GM21576 (cell line): Measurements from ENCODE around the gene LDLRAD4.

ENCODE experiments used
- ATAC-seq: cut with Tn5 transposase; IDR thresholded peaks from one replicate; pipeline ENCODE4 v1.9.1; 2021; ENCODE audit warnings: mild to moderate bottlenecking, moderate library complexity; ENCODE audit not compliant: unreplicated experiment

The LDLRAD4 gene

DNA sequence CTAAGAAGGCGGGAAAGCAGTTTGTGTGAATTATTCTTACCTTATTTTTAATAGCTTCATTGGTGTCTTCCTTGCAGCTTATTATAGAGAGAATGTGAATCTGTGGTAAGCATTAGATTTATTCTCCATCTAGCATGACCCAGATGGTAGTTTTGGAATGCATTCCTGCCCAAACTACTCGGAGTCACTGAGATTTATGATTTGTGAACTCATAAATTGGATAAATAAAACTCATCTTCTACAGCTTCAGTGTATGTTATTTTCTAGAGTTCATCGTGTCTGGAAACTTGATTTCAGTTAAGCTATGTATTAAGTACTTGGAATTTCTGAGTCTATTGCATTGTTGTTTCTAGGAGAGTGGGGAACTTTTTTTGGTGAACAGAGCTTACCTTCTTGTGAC, 337.3 kb downstream of the LDLRAD4 start:
- no peak for ATAC-seq

GRCh38 chr18:13556502-13556901, 337.9 kb downstream of the LDLRAD4 start:
- ATAC-seq, result no peak

DNA sequence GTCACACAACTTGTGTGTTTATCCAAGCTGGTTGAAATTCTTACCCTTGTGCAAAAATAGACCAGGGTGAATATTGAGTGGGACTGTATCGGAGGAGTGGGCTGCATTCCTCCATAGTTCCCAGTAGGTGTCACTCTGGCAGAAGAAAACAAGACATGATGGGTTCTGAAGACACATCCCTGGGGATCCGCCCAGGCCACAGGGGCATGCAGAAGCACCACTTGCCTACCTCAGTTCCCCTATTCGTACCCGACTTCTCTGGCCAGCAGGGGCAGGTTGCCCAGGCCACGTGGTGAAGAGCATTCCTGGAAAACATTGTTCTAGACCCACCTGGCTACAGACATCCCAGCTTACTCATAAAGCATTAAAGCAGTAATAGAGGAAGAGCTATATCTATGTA, 339.6 kb downstream of the LDLRAD4 start:
- peak; percentile 52 for ATAC-seq

- no peak for ATAC-seq
These were observed 340.2 kb downstream of the LDLRAD4 start for GRCh38 chr18:13558790-13559189.

DNA sequence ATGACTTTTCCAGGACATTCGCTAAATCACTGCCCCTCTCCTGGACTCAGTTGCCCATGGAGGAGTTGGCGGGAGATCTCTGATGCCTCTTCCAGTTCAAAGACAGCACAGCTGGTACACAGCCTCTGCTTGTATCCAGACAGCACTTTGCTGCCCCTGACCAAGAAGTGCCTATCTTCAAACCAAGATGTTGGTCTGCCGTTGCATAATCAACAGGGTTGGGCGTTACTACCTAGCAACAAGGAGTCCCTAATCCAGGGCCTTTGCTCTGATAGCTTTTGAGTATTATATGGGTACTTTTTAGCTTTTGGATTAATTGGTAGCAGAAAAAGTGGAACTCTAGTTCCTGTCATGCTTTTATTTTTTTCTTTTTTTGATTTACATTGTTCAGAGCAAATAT, 341.2 kb downstream of the LDLRAD4 start:
- no peak for ATAC-seq

DNA sequence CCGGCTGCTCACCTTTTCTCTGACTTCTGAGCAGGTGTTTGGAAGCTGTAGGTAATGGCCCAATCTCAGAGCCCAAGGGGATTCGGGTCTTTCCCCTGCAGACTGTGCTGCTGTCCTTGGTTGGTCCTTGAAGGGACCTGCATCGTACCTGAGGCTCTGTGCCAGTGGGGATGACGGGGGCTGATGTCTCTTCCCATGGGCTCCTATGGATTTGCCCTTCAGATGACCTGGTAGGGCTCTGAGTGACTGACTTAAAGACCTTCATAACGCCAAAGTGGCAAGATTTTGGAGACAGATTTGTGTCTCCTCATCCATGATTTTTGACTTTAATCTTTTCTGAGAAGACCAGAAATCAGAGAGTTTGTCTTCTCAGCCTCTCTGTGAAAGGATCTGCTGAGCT, 341.7 kb downstream of the LDLRAD4 start:
- no peak for ATAC-seq

GRCh38 chr18:13562494-13563029, 344.0 kb downstream of the LDLRAD4 start:
- ATAC-seq, result peak; percentile 41

- no peak for ATAC-seq
These were observed 344.8 kb downstream of the LDLRAD4 start for GRCh38 chr18:13563390-13563805.

- ATAC-seq, result no peak
These were observed 346.0 kb downstream of the LDLRAD4 start for GRCh38 chr18:13564579-13564978.

GRCh38 chr18:13565228-13565627, 346.7 kb downstream of the LDLRAD4 start:
- ATAC-seq, result no peak

DNA sequence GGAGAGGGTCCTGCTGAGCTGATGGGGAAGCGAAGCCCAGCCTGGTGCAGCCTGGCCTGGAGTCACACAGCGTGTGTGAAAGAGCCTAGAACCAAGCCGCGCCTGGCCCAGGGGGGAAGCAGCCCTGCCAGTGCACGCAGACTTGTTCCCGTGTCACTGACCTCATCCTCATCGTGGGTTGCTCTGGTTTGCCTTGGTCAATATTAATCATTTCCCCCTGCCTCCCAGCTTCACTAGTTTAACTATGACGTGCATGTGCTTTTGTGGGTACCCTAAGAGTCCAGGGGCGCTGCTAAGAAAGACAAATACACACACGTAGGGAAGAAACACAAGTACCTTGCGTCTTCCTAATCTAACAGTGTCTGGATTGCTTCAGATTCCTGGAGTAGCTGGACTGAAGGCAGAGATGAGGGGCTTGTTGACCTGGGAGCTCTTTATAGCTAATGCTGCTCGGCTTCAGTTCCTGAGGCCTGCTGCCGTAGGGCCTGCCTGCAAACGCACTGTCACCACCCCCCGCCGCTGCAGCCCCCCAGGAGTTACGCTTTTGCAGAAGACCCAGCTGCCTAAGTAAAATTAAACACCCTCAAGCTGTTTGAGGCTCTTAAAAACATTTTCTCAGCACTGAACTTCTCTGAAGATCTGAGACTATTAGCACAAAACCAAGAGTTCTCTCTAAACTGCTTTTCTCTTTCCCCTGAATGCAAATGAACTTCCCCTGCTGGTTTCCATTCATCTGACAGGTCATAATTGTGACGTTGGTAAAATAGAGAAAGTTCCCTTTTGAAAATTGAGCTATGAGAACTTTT, 348.6 kb downstream of the LDLRAD4 start:
- ATAC-seq, result peak; percentile 47

DNA sequence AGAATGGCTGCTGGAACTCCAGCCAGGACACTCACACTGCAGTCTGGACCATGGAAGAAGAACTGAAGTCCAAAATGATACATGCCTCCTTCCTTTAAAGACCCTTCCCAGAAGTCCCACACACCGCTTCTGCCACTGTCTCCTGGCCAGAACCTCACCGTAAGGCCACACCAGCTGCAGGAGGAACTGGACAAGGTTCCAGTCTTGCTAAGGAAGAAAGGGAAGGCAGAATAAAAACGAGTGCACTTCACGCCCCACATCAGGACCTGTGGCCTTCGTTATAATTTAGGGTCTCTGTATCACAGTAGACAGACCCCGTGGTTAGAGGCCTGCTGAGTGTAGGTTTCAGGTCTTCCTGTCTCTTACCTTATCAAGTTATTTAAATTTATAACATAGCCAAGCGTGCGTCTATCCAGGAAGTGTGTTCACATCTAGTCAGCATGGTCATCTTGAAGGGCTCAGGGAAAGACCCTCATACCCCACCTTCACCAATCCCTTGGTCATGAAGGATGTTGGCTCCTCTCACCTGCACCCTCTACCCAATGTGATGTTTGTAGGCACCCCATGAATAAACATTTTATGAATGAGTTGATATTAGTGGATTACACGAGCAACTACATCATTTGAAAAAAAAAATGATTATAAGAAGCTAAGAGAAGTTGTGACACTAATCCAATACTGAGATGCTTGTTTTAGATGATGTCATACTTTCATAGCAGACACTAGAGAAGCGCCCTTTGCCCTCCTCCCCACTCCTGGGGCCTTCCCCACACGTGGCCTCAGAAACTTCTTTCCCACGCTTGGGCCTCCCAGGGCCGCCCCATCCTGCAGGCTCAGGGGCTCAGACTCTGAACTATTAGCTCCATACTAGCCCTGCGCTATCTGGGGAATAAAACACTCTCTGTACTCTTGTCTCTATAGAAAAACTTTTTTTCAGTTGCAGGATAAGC, 350.2 kb downstream of the LDLRAD4 start:
- ATAC-seq, result peak; percentile 61

- ATAC-seq, result no peak
These were observed 351.7 kb downstream of the LDLRAD4 start for GRCh38 chr18:13570216-13570615.

DNA sequence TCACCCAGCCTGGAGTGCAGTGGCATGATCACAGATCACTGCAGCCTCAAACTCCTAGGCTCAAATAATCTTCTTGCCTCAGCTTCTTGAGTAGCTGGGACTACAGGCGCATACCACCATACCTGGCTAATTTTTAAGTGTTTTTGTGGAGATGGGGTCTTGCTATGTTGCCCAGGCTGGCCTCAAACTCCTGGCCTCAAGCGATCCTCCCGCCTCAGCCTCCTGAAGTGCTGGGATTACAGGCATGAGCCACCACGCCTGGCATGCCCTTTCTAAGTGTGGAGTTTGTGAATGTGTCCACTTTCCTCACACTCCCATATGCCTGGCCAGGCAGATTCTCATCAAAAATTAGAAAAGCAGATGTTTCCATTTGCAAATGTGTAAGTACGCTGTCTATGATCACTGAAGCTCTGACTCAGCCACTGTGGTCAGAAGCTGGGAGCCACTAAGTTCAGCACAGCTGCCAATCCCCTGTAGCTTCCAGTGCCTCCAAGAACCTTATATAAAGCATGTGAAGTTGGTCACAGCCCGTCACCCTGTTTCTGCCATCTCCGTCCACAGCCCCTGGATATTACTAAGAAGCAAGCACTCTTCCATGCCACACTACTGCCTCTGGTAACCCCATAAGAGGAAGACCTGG, 352.4 kb downstream of the LDLRAD4 start:
- ATAC-seq, result no peak

GRCh38 chr18:13572148-13572547, 353.6 kb downstream of the LDLRAD4 start:
- no peak for ATAC-seq

GRCh38 chr18:13572721-13573120, 354.2 kb downstream of the LDLRAD4 start:
- no peak for ATAC-seq

DNA sequence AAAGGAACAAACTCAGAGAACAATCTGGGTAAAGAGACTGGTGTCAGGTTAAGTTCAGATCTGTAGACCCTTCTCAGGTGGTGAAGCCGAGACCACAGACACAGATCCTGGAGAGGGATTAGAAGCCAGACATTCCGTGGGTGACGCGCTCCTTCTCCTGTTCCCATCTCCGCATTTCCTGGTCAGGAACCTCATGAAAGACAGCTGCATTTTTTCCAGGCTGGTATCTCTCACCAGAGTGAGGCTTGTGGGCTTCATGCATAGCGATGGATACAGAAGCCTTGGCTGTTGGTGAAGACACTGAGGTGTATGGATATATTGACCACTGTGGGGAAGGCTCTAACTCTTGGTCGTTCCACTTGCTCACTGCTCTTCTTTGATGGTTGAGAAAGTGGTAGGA, 355.2 kb downstream of the LDLRAD4 start:
- no peak for ATAC-seq

GRCh38 chr18:13574355-13574754, 355.8 kb downstream of the LDLRAD4 start:
- ATAC-seq, result no peak

GRCh38 chr18:13574761-13575160, 356.2 kb downstream of the LDLRAD4 start:
- ATAC-seq, result no peak

GRCh38 chr18:13576598-13576997, 358.0 kb downstream of the LDLRAD4 start:
- ATAC-seq, result peak; percentile 15

- peak; percentile 73 for ATAC-seq
These were observed 358.6 kb downstream of the LDLRAD4 start for GRCh38 chr18:13577091-13577697.
